DOHH2 (cell line): ENCODE data around the gene SPRR2F.
"Not testable (repeated sequence)": the region's sequence is repeated elsewhere in the genome, so short reads cannot be mapped to it uniquely, and the experiment has no call there.

Experiments used
- CTCF ChIP-seq: fragments of 200-600 bp; sonication (generic); IDR thresholded peaks from one replicate; pipeline ENCODE4 v1.5.1; 2014; ENCODE audit warnings: antibody characterized with exemption, mild to moderate bottlenecking, low read depth, low read length; ENCODE audit not compliant: poor library complexity, severe bottlenecking
- EZH2phosphoT487 ChIP-seq: fragments of 200-600 bp; sonication (generic); IDR thresholded peaks from 2 replicates; pipeline ENCODE4 v1.6.1; 2017; ENCODE audit warnings: borderline replicate concordance, mild to moderate bottlenecking, antibody characterized with exemption, low read length, moderate library complexity, mixed read lengths

- TF ChIP-seq CTCF, EZH2phosphoT487: not testable (repeated sequence)
Measured at GRCh38 chr1:153112454-153112853, 862 bp downstream of the SPRR2F start.
